Adrenal gland (tissue), 5 donors: ENCODE data around the gene LTA.

Experiments
- POLR2A ChIP-seq, 2 donors: fragments of 450-650 bp; IDR thresholded peaks; one replicate each; pipeline ENCODE4 v1.6.1; 2017; ENCODE audit warnings: antibody characterized with exemption in 2 of 2, mild to moderate bottlenecking in 2 of 2, moderate library complexity in 1 of 2
- TF ChIP-seq, protein P1 (sequence below), 6 experiments: fragments of 450-650 bp in 4 of 6; fragments of 200-600 bp in 2 of 6; sonication (generic) in 1 of 6; IDR thresholded peaks; 1 replicate in 5 of 6; 2 replicates in 1 of 6; pipeline versions ENCODE4 v1.5.1 to v1.8.0; 2016 to 2021; ENCODE audit warnings: antibody characterized with exemption in 6 of 6, mild to moderate bottlenecking in 2 of 6, moderate library complexity in 1 of 6
- donor health status: DM: no; HTN: no; CAD: no.

GRCh38 chr6:31528307-31528777, 43.7 kb upstream of the LTA start:
- TF ChIP-seq, protein P1, sequence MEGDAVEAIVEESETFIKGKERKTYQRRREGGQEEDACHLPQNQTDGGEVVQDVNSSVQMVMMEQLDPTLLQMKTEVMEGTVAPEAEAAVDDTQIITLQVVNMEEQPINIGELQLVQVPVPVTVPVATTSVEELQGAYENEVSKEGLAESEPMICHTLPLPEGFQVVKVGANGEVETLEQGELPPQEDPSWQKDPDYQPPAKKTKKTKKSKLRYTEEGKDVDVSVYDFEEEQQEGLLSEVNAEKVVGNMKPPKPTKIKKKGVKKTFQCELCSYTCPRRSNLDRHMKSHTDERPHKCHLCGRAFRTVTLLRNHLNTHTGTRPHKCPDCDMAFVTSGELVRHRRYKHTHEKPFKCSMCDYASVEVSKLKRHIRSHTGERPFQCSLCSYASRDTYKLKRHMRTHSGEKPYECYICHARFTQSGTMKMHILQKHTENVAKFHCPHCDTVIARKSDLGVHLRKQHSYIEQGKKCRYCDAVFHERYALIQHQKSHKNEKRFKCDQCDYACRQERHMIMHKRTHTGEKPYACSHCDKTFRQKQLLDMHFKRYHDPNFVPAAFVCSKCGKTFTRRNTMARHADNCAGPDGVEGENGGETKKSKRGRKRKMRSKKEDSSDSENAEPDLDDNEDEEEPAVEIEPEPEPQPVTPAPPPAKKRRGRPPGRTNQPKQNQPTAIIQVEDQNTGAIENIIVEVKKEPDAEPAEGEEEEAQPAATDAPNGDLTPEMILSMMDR (IDR thresholded peaks at IDR 0.05) = no peak
- TF ChIP-seq POLR2A (IDR thresholded peaks at IDR 0.05) = no peak
